ENCODE measurements around the gene HGFAC.

HGFAC gene

GRCh38 chr4:3468804-3469203 lies 27.0 kb downstream of the HGFAC start:
- no peak for DNase-seq (ENCODE audit: low read depth)
- no peak overlapping the region for H3K4me3 ChIP-seq (ENCODE audit: low read depth, low read length)

- no peak for DNase-seq (ENCODE audit: low read depth)
- H3K4me3 ChIP-seq (ENCODE audit: low read depth, low read length), result no peak overlapping the region
Observed at GRCh38 chr4:3469386-3470243, 27.8 kb downstream of the HGFAC start.

GRCh38 chr4:3470244-3471097 lies 28.7 kb downstream of the HGFAC start:
- no peak overlapping the region for H3K4me3 ChIP-seq (ENCODE audit: low read depth, low read length)
- DNase-seq (ENCODE audit: low read depth), result no peak

GRCh38 chr4:3471098-3471760 lies 29.5 kb downstream of the HGFAC start:
- no peak overlapping the region for H3K4me3 ChIP-seq (ENCODE audit: low read depth, low read length)
- DNase-seq (ENCODE audit: low read depth), result no peak

- no peak overlapping the region for H3K4me3 ChIP-seq (ENCODE audit: low read depth, low read length)
- no peak for DNase-seq (ENCODE audit: low read depth)
Observed at GRCh38 chr4:3471886-3472285, 30.1 kb downstream of the HGFAC start.

DNA sequence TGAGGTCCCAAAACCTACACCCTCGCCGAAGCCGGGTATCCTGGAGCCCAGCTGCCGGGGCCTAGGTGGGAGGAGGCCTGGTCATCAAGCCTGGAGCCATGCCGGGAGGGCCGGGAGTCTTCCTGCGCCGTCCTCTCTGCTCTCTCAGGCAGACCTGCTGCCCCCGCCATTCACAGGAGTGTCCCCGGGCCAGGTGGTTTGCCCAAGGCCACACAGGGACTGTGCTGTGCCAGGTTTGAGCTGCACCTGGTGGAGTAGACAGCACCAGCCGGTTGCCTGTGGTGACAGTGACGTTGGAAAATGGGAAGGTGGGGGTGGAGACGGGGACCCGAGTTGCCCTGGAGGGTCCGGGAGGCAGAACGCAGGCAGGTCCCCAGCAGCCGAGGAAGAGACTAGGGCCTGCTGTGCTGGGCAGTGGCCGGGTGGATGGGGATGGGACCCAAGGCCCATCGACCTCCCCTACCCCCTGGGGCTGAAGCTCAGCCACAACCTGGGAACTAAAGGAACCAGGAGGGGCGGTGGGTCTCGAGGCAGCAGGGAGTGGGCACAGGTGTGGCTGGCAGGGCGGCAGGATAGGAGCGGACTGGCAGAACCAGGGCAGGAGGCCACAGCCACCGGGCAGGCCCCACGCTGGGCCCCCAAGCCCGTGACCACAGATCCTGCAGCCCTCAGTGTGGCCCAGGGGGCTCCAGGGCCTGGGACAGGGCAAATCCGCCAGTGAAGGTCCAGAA lies 30.8 kb downstream of the HGFAC start:
- DNase-seq (ENCODE audit: low read depth), result no peak
- H3K4me3 ChIP-seq (ENCODE audit: low read depth, low read length), result no peak overlapping the region

DNA sequence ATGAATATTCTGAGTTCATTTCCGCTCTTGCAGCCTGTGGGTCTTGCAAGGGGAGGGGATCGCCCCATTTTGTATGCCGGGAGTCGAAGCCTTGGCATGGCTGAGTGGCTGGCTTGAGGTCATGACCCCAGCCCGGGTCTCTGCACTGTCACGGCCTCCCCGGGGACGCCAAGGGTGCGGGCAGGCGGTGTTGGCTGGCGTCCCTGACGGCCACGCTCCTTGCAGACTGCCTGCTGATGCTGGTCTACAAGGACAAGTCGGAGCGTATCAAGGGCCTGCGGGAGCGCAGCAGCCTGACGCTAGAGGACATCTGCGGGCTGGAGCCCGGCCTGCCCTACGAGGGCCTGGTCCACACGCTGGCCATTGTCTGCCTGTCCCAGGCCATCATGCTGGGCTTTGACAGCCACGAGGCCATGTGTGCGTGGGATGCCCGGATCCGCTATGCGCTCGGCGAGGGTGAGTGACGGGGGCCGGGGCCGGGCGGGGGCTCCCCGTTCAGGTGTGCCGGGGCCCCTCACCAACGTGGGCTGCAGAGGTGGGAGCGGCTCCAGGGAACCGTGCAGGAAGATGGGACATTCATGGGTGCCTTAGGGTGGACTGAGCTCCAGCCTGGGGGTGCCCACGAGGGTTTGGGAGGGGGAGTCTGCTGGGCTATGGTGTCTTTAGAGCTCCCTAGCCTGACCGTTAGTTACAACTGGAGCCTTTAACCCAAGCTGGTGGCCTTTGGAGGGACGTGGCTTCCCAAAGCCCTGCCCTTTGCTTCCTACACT lies 31.6 kb downstream of the HGFAC start:
- H3K4me3 ChIP-seq (ENCODE audit: low read depth, low read length), result no peak overlapping the region
- DNase-seq (ENCODE audit: low read depth), result no peak

GRCh38 chr4:3473996-3474765 lies 32.4 kb downstream of the HGFAC start:
- DNase-seq (ENCODE audit: low read depth), result no peak
- H3K4me3 ChIP-seq (ENCODE audit: low read depth, low read length), result no peak overlapping the region

DNA sequence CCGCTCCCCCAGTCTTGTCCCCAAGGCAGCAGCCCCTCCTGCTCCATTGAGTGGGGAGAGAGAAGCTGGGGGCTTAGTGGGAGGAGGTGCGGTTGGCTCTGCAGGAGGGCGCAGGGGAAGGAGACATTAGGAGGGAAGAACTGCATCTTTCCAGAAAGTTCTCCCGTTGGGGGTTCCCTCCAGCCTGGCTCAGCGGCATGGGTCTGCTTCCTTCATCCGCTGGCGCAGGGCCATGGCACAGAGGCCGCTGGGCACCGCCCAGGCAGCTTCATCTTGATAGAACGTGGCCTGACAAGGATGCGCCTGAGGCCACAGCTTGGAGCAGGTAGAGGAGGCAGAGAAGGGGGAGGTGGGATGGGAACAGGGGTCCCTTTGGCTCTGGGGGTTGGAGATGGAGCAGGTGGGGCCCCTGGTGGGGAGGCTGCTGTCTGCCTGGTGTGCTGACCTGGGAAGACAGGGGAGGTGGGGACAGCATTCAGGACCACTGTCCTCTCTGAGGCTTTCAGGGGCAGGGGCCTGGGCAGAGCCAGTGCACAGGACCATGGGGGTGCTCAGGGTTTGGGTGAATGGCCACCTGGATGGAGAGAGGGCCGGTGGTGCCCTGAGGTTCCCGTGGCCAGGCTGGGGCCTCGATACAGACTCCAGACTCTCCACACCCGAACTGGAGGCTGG lies 33.4 kb downstream of the HGFAC start:
- H3K4me3 ChIP-seq (ENCODE audit: low read depth, low read length), result no peak overlapping the region
- no peak for DNase-seq (ENCODE audit: low read depth)

DNA sequence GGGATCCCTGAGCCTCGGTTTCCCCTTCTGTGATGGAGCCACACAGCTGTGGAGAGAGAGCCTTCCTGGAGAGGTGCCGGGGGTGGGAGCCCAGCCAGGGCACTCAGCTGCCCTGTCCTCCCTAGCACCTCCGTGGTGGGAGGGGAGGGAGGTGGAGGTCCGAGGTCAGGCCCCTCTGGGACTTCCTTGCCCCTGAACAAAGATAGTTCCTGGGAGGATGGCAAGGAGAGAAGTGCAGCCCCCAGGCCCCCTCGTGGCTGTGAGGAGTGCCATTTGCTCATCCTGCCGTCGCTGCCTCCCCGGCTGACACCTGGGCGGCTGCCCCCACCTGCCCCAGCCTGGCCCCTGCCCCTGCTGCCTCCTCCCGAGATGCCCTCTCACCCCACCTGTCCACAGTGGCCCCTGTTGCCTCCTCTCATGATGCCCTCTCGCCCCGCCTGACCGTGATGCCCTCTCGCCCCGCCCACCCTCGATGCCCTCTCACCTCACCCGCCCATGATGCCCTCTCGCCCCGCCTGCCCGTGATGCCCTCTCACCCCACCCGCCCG lies 34.0 kb downstream of the HGFAC start:
- no peak for DNase-seq (ENCODE audit: low read depth)
- H3K4me3 ChIP-seq (ENCODE audit: low read depth, low read length), result no peak overlapping the region

DNA sequence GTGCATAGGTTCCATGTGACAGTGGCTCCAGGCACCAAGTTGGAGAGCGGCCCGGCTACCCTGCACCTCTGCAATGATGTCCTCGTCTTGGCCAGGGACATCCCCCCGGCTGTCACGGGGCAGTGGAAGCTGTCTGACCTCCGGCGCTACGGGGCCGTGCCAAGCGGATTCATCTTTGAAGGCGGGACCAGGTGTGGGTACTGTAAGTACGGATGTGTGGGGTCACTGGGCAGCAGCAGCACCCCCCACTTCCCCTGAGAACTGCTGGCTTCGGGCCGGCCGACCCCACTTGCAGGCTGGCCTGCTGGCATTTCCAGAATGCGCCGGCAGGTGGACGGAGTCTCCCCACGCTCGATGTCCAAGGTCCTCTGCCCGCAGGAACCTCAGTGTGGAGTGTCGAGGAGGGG lies 34.6 kb downstream of the HGFAC start:
- no peak for DNase-seq (ENCODE audit: low read depth)
- no peak overlapping the region for H3K4me3 ChIP-seq (ENCODE audit: low read depth, low read length)

DNA sequence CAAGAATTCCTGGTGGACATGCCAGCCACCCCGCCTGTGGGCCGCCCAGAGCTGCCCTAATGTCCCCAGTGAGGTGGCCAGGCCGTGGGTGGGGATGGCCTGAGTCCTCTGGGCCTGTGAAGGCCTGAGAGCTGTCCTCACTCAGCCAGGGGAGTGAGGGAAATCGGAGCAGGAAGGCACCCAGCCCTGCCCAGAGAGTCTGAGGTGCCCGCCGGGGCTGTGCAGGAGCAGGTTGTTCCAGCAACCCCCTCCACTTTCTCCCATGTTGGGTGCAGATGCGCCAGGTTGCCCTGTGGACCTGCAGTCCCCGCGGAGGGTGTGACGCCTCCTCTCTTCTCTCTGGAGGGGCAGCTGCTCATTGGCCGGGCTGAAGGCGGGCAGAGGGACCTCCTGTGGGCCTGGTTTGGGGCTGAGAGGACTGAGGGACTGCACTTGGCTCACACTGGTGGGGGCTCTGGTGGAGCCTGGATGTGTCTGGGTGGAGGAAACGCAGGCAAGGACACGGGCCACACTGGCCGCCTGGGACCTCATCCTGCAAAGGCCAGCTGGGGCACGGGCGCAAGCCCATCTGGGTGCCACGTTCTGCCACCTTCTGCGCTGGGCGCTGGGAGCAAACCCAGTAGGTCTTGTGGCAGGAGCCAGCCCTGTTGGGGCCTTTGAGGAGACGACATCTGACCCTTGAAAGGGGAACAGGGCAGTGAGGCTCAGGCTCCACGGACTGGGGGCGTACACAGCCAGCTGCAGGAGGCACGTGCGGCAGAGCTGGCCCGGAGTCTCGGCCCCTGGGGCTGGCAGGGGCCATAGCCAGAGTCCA lies 35.4 kb downstream of the HGFAC start:
- no peak overlapping the region for H3K4me3 ChIP-seq (ENCODE audit: low read depth, low read length)
- no peak for DNase-seq (ENCODE audit: low read depth)

GRCh38 chr4:3477750-3478430 lies 36.1 kb downstream of the HGFAC start:
- no peak overlapping the region for H3K4me3 ChIP-seq (ENCODE audit: low read depth, low read length)
- DNase-seq (ENCODE audit: low read depth), result no peak

DNA sequence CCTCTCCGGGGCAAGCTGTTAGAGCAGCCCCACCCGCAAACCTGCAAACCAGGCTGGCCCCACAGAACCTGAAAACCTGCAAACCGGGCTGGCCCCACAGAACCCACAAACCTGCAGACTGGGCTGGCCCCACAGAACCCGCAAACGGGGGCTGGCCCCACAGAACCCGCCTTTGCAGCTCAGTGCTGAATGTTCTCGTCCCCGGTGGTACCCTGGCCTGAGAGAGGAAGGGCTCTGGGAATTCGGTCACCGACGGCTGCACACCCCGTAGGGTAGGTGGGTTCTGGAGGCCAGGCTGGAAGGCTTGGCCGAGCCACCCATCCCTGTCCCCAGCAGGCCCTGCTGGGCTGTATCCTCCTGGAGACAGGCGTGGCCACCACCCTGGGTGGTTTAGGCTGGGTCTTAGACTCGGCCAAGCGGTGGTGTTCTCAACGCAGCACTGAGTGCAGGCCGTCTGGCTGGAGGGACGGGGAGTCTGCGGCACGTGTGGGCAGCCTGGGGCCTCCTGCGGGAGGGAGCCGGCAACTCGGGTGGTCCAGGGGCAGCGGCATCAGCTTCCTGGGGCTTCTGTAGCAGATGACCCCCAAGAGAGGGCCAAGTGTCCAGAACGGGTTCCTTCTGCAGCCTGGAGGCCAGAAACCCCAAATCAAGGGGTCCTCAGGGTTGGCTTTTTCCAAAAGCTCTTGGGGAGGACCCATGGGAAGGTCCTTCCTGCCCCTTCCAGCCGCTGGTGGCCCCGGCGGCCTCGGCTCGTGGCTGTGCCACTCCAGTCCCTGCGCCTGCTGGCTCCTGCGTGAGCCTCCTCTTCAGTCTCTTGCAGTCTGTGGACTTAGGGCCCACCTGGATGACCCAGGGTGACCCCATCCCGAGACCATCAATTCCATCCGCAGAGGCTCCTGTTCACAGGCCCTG lies 36.9 kb downstream of the HGFAC start:
- H3K4me3 ChIP-seq (ENCODE audit: low read depth, low read length), result no peak overlapping the region

More for the DNA sequence above, 36.9 kb downstream of the HGFAC start:
- DNase-seq (ENCODE audit: low read depth), result no peak
